GM23248 (cell line): ENCODE results near the gene GP9. TPM values are rescaled to one million over a fixed set of nuclear protein-coding genes. Genes with fewer than 3 reads are reported as not detected.

ENCODE experiments used
- DNase-seq: peaks from one replicate; pipeline ENCODE4 v3.0.0-alpha.2; 2015
- H2AFZ ChIP-seq: fragments of 200-600 bp; sonication (generic); 2 replicates; pipeline ENCODE4 v1.6.1; 2016; ENCODE audit warnings: antibody characterized with exemption
- H3F3A ChIP-seq: fragments of 200-600 bp; sonication (generic); 2 replicates; pipeline ENCODE4 v1.6.1; 2016; ENCODE audit warnings: mild to moderate bottlenecking, antibody characterized with exemption, mixed run types; ENCODE audit not compliant: insufficient read depth
- H3K27ac ChIP-seq: fragments of 200-600 bp; sonication (generic); 2 replicates; pipeline ENCODE4 v1.5.1; 2016; ENCODE audit warnings: mild to moderate bottlenecking
- H3K27me3 ChIP-seq: fragments of 200-600 bp; sonication (generic); replicated peaks from 2 replicates; pipeline ENCODE4 v1.6.1; 2016; ENCODE audit warnings: mild to moderate bottlenecking; ENCODE audit not compliant: insufficient read depth
- H3K36me3 ChIP-seq: fragments of 200-600 bp; sonication (generic); 2 replicates; pipeline ENCODE4 v1.6.1; 2016; ENCODE audit warnings: low read depth, mild to moderate bottlenecking
- H3K4me1 ChIP-seq: fragments of 200-600 bp; sonication (generic); 2 replicates; pipeline ENCODE4 v1.6.1; 2016; ENCODE audit warnings: mild to moderate bottlenecking; ENCODE audit not compliant: insufficient read depth
- H3K4me2 ChIP-seq: fragments of 200-600 bp; sonication (generic); one replicate; pipeline ENCODE4 v1.6.1; 2016; ENCODE audit warnings: mild to moderate bottlenecking; ENCODE audit not compliant: unreplicated experiment
- H3K4me3 ChIP-seq: fragments of 200-600 bp; sonication (generic); 2 replicates; pipeline ENCODE4 v1.5.1; 2016; ENCODE audit warnings: mild to moderate bottlenecking
- H3K79me2 ChIP-seq: fragments of 200-600 bp; sonication (generic); 2 replicates; pipeline ENCODE4 v1.6.1; 2016; ENCODE audit warnings: mild to moderate bottlenecking; ENCODE audit not compliant: insufficient read depth
- H3K9ac ChIP-seq: fragments of 200-600 bp; sonication (generic); 2 replicates; pipeline ENCODE4 v1.6.1; 2016; ENCODE audit warnings: mild to moderate bottlenecking
- H3K9me2 ChIP-seq: fragments of 200-600 bp; sonication (generic); 2 replicates; pipeline ENCODE4 v1.6.1; 2016; ENCODE audit warnings: mixed run types, mild to moderate bottlenecking, moderate library complexity; ENCODE audit not compliant: insufficient read depth
- H3K9me3 ChIP-seq: fragments of 200-600 bp; sonication (generic); one replicate; pipeline ENCODE4 v1.6.1; 2017; ENCODE audit warnings: low read depth
- H4K20me1 ChIP-seq: fragments of 200-600 bp; sonication (generic); 2 replicates; pipeline ENCODE4 v1.6.0; 2016; ENCODE audit not compliant: insufficient read depth
- EZH2 ChIP-seq: fragments of 200-600 bp; sonication (generic); IDR thresholded peaks from 2 replicates; pipeline ENCODE4 v1.6.1; 2018; ENCODE audit warnings: antibody characterized with exemption, mild to moderate bottlenecking; ENCODE audit not compliant: insufficient read depth, poor library complexity, severe bottlenecking
- EZH2phosphoT487 ChIP-seq: fragments of 200-600 bp; sonication (generic); IDR thresholded peaks from 2 replicates; pipeline ENCODE4 v1.6.1; 2018; ENCODE audit warnings: antibody characterized with exemption, moderate library complexity, mild to moderate bottlenecking, low read depth; ENCODE audit not compliant: insufficient read depth
- WGBS, 2 experiments: methylation state at CpG; one replicate each; pipeline ENCODE4 v1.1.6; 2015 to 2017; ENCODE audit warnings: low lambda C conversion rate in 2 of 2, low coverage in 1 of 2; ENCODE audit errors: missing lambda C conversion rate in 2 of 2; 5-methylcytosine and 5-hydroxymethylcytosine counted together
- in situ Hi-C: fragments of 300-500 bp; cut with MboI; formaldehyde crosslinking; loops from 2 replicates; pipeline ENCODE4 v1.15.0; 2020
- polyA plus RNA-seq: library from polyadenylated mRNA; unstranded; fragments of >200 nt; fragmentation: Nextera tagmentation; extraction: Ambion mirVana; gene quantifications from 2 replicates; pipeline ENCODE4 v1.2.1, GENCODE V29; 2016
- total RNA-seq: library from RNA; depleted of rRNA; stranded (reverse); fragments of >200 nt; shearing (Covaris generic); gene quantifications from 2 replicates; pipeline ENCODE4 v1.2.3, GENCODE V29; 2014

Gene GP9
- total and polyA plus RNA-seq, 2 experiments from 2014 or later: not detected

GRCh38 chr3:129015388-129016105, 45.0 kb upstream of the GP9 start:
- H3K79me2 ChIP-seq: no peaks in the 10 kb centered on the region
- H3K27ac ChIP-seq: no peak overlapping the region
- no peak overlapping the region for H3K9ac ChIP-seq
- WGBS, 2 experiments: 79% methylated on average over 19 of the region's 19 CpGs
- H3K4me2 ChIP-seq: no peak overlapping the region
- no peaks in the 10 kb centered on the region for H3F3A ChIP-seq
- no peaks in the 10 kb centered on the region for H3K4me1 ChIP-seq
- no peak for TF ChIP-seq EZH2
- TF ChIP-seq EZH2phosphoT487: no peak
- no peaks in the 10 kb centered on the region for H4K20me1 ChIP-seq
- H3K9me3 ChIP-seq: no peaks in the 10 kb centered on the region
- H3K36me3 ChIP-seq: no peaks in the 10 kb centered on the region
- no peaks in the 10 kb centered on the region for H3K9me2 ChIP-seq
- H2AFZ ChIP-seq: no peak overlapping the region
- peak; percentile 30 for DNase-seq
- peaks cover 25% of the 10 kb centered on the region for H3K27me3 ChIP-seq
- H3K4me3 ChIP-seq: no peak overlapping the region
- in situ Hi-C loops: no loop called here

GRCh38 chr3:129016356-129016719, 44.2 kb upstream of the GP9 start:
- no peak overlapping the region for H2AFZ ChIP-seq
- WGBS, 2 experiments: 74 to 81% methylated on average over 6 of the region's 6 CpGs
- H3K36me3 ChIP-seq: no peaks in the 10 kb centered on the region
- no peak overlapping the region for H3K27ac ChIP-seq
- H3K79me2 ChIP-seq: no peaks in the 10 kb centered on the region
- H3F3A ChIP-seq: no peaks in the 10 kb centered on the region
- peaks cover 33% of the 10 kb centered on the region for H3K27me3 ChIP-seq
- no peak for DNase-seq
- in situ Hi-C loops: no loop called here
- no peaks in the 10 kb centered on the region for H3K4me1 ChIP-seq
- no peaks in the 10 kb centered on the region for H3K9me3 ChIP-seq
- H3K4me2 ChIP-seq: no peak overlapping the region
- TF ChIP-seq EZH2 (no peak), EZH2phosphoT487 (no peak)
- no peak overlapping the region for H3K4me3 ChIP-seq
- H3K9me2 ChIP-seq: no peaks in the 10 kb centered on the region
- no peaks in the 10 kb centered on the region for H4K20me1 ChIP-seq
- no peak overlapping the region for H3K9ac ChIP-seq

- WGBS, 2 experiments: 76 to 80% methylated on average over 14 of the region's 14 CpGs
- Histone ChIP-seq H3K4me3 (no peak overlapping the region), H4K20me1 (no peaks in the 10 kb centered on the region), H3K27me3 (peaks cover 39% of the 10 kb centered on the region), H3K9me2 (no peaks in the 10 kb centered on the region), H3K27ac (no peak overlapping the region), H3K36me3 (no peaks in the 10 kb centered on the region), H3K4me1 (no peaks in the 10 kb centered on the region), H2AFZ (no peak overlapping the region), H3K4me2 (no peak overlapping the region), H3K9me3 (no peaks in the 10 kb centered on the region), H3K79me2 (no peaks in the 10 kb centered on the region), H3F3A (no peaks in the 10 kb centered on the region), H3K9ac (no peak overlapping the region)
- DNase-seq: no peak
- in situ Hi-C loops: no loop called here
- TF ChIP-seq EZH2 (no peak), EZH2phosphoT487 (no peak)
Measured at GRCh38 chr3:129016720-129017483, 43.7 kb upstream of the GP9 start.

- H3K36me3 ChIP-seq: no peaks in the 10 kb centered on the region
- TF ChIP-seq EZH2 (no peak), EZH2phosphoT487 (no peak)
- H3F3A ChIP-seq: no peaks in the 10 kb centered on the region
- no peak overlapping the region for H3K4me2 ChIP-seq
- peaks cover 40% of the 10 kb centered on the region for H3K27me3 ChIP-seq
- no peak overlapping the region for H2AFZ ChIP-seq
- in situ Hi-C loops: no loop called here
- no peak overlapping the region for H3K27ac ChIP-seq
- no peaks in the 10 kb centered on the region for H3K9me2 ChIP-seq
- no peak for DNase-seq
- no peaks in the 10 kb centered on the region for H4K20me1 ChIP-seq
- no peaks in the 10 kb centered on the region for H3K79me2 ChIP-seq
- H3K4me3 ChIP-seq: no peak overlapping the region
- no peaks in the 10 kb centered on the region for H3K9me3 ChIP-seq
- 54 to 56% methylated on average over 7 of the region's 7 CpGs for WGBS, 2 experiments
- H3K4me1 ChIP-seq: no peaks in the 10 kb centered on the region
- no peak overlapping the region for H3K9ac ChIP-seq
Measured at GRCh38 chr3:129017484-129017899, 43.1 kb upstream of the GP9 start.
